H9 (cell line): ENCODE results near the gene RSPO3. TPM values are rescaled to one million over a fixed set of nuclear protein-coding genes. Genes with fewer than 3 reads are reported as not detected.

Source experiments
- DNase-seq: peaks from one replicate; pipeline ENCODE4 v3.0.0-alpha.2; 2017
- H2AFZ ChIP-seq: one replicate; pipeline ENCODE4 v1.6.1; 2013; ENCODE audit warnings: mild to moderate bottlenecking, low read length, control low read depth, moderate library complexity
- H2AK5ac ChIP-seq: 2 replicates; pipeline ENCODE4 v1.6.1; 2013; ENCODE audit warnings: low read length, control low read depth, mixed read lengths; ENCODE audit not compliant: insufficient read length
- H2BK120ac ChIP-seq: one replicate; pipeline ENCODE4 v1.6.1; 2013; ENCODE audit warnings: low read depth, mild to moderate bottlenecking, low read length, control low read depth, inconsistent platforms; ENCODE audit not compliant: poor library complexity, severe bottlenecking
- H2BK12ac ChIP-seq: 2 replicates; pipeline ENCODE4 v1.6.1; 2013; ENCODE audit warnings: low read length, control low read depth, mixed read lengths, low read depth; ENCODE audit not compliant: insufficient read length
- H2BK15ac ChIP-seq: 2 replicates; pipeline ENCODE4 v1.6.1; 2013; ENCODE audit warnings: low read depth, low read length, control low read depth
- H2BK20ac ChIP-seq: one replicate; pipeline ENCODE4 v1.6.1; 2013; ENCODE audit warnings: low read depth, mild to moderate bottlenecking, low read length, control low read depth, inconsistent platforms; ENCODE audit not compliant: poor library complexity, severe bottlenecking
- H2BK5ac ChIP-seq: 2 replicates; pipeline ENCODE4 v1.6.1; 2013; ENCODE audit warnings: low read length, control low read depth, mixed read lengths; ENCODE audit not compliant: insufficient read length
- H3K14ac ChIP-seq: 2 replicates; pipeline ENCODE4 v1.6.1; 2013; ENCODE audit warnings: low read length, control low read depth; ENCODE audit not compliant: insufficient read depth
- H3K18ac ChIP-seq: 2 replicates; pipeline ENCODE4 v1.6.1; 2013; ENCODE audit warnings: low read depth, mild to moderate bottlenecking, mixed read lengths, low read length, control low read depth; ENCODE audit not compliant: insufficient read length
- H3K23ac ChIP-seq: 2 replicates; pipeline ENCODE4 v1.6.1; 2013; ENCODE audit warnings: low read length, control low read depth, mixed read lengths, low read depth; ENCODE audit not compliant: insufficient read length
- H3K23me2 ChIP-seq: 2 replicates; pipeline ENCODE4 v1.6.1; 2013; ENCODE audit warnings: low read depth, mild to moderate bottlenecking, mixed read lengths, low read length, control low read depth; ENCODE audit not compliant: insufficient read length, poor library complexity, severe bottlenecking
- H3K27ac ChIP-seq: 2 replicates; pipeline ENCODE4 v1.5.1; 2013; ENCODE audit warnings: low read length, control low read depth, mixed read lengths, low read depth; ENCODE audit not compliant: insufficient read length
- H3K27me3 ChIP-seq: 2 replicates; pipeline ENCODE4 v1.6.1; 2013; ENCODE audit warnings: low read length, control low read depth, inconsistent platforms; ENCODE audit not compliant: insufficient read depth
- H3K4ac ChIP-seq: 2 replicates; pipeline ENCODE4 v1.6.1; 2013; ENCODE audit warnings: low read depth, mild to moderate bottlenecking, control low read depth, inconsistent platforms, low read length, moderate library complexity
- H3K4me1 ChIP-seq: 2 replicates; pipeline ENCODE4 v1.6.1; 2013; ENCODE audit warnings: low read length, control low read depth, inconsistent platforms; ENCODE audit not compliant: insufficient read depth
- H3K4me2 ChIP-seq: 2 replicates; pipeline ENCODE4 v1.6.1; 2013; ENCODE audit warnings: low read length, control low read depth, mixed read lengths; ENCODE audit not compliant: insufficient read length, insufficient read depth
- H3K56ac ChIP-seq: 2 replicates; pipeline ENCODE4 v1.6.1; 2013; ENCODE audit warnings: low read depth, mild to moderate bottlenecking, mixed read lengths, low read length, control low read depth; ENCODE audit not compliant: insufficient read length
- H3K79me1 ChIP-seq: 2 replicates; pipeline ENCODE4 v1.6.1; 2013; ENCODE audit warnings: low read depth, mild to moderate bottlenecking, moderate library complexity, low read length, control low read depth, inconsistent platforms; ENCODE audit not compliant: insufficient read depth, poor library complexity, severe bottlenecking
- H3K79me2 ChIP-seq: 2 replicates; pipeline ENCODE4 v1.6.1; 2013; ENCODE audit warnings: low read length, control low read depth, inconsistent platforms; ENCODE audit not compliant: insufficient read depth
- H3K9ac ChIP-seq: 2 replicates; pipeline ENCODE4 v1.6.1; 2013; ENCODE audit warnings: low read length, control low read depth, mixed read lengths; ENCODE audit not compliant: insufficient read length; ENCODE audit errors: extremely low read depth
- H3K9me3 ChIP-seq: one replicate; pipeline ENCODE4 v1.6.1; 2013; ENCODE audit warnings: low read depth, low read length, inconsistent platforms; ENCODE audit not compliant: control insufficient read depth
- H3T11ph ChIP-seq: one replicate; pipeline ENCODE4 v1.6.1; 2013; ENCODE audit warnings: mild to moderate bottlenecking, low read length, control low read depth, inconsistent platforms
- H4K20me1 ChIP-seq: one replicate; pipeline ENCODE4 v1.6.1; 2013; ENCODE audit not compliant: control insufficient read depth, insufficient read length, insufficient read depth
- H4K5ac ChIP-seq: 2 replicates; pipeline ENCODE4 v1.6.1; 2013; ENCODE audit warnings: low read depth, mild to moderate bottlenecking, mixed read lengths, low read length, control low read depth; ENCODE audit not compliant: insufficient read length
- H4K8ac ChIP-seq: replicated peaks from 2 replicates; pipeline ENCODE4 v1.6.1; 2013; ENCODE audit warnings: low read length, control low read depth, mixed read lengths, low read depth; ENCODE audit not compliant: insufficient read length
- H4K91ac ChIP-seq: 2 replicates; pipeline ENCODE4 v1.6.1; 2013; ENCODE audit warnings: low read depth, mild to moderate bottlenecking, moderate library complexity, mixed read lengths, low read length, control low read depth; ENCODE audit not compliant: insufficient read length
- H3K27ac Mint-ChIP-seq, 3 experiments: 2 replicates in 2 of 3; 3 replicates in 1 of 3; pipeline ENCODE4 v1.8.0; 2020 to 2021; ENCODE audit warnings: mixed read lengths in 3 of 3, mild to moderate bottlenecking in 1 of 3, moderate library complexity in 1 of 3
- H3K27me3 Mint-ChIP-seq: 2 replicates; pipeline ENCODE4 v1.8.0; 2021; ENCODE audit warnings: low read depth, mild to moderate bottlenecking, moderate library complexity, mixed read lengths
- H3K36me3 Mint-ChIP-seq, 3 experiments: 2 replicates in 2 of 3; 3 replicates in 1 of 3; pipeline ENCODE4 v1.8.0; 2020 to 2021; ENCODE audit warnings: low read depth in 3 of 3, mixed read lengths in 3 of 3; ENCODE audit not compliant: insufficient read depth in 1 of 3
- H3K4me1 Mint-ChIP-seq, 2 experiments: 2 replicates each; pipeline ENCODE4 v1.8.0; 2020; ENCODE audit warnings: mixed read lengths in 2 of 2
- H3K4me3 Mint-ChIP-seq, 2 experiments: 2 replicates in 1 of 2; 3 replicates in 1 of 2; pipeline ENCODE4 v1.8.0; 2020 to 2021; ENCODE audit warnings: mild to moderate bottlenecking in 2 of 2, mixed read lengths in 2 of 2, moderate library complexity in 1 of 2
- H3K9me3 Mint-ChIP-seq, 2 experiments: 2 replicates in 1 of 2; 3 replicates in 1 of 2; pipeline ENCODE4 v1.8.0; 2020; ENCODE audit warnings: mild to moderate bottlenecking in 2 of 2, mixed read lengths in 2 of 2, moderate library complexity in 1 of 2
- CTCF ChIP-seq: fragments of 200-600 bp; sonication (generic); conservative IDR thresholded peaks from 3 replicates; pipeline ENCODE4 v1.8.0; 2021; ENCODE audit warnings: antibody characterized with exemption, mild to moderate bottlenecking
- WGBS: extraction: QIAGEN DNeasy Blood & Tissue Kit; methylation state at CpG from one replicate; pipeline ENCODE4 v1.1.7; 2013; ENCODE audit warnings: missing lambda C conversion rate, low lambda C conversion rate, mixed read lengths; ENCODE audit not compliant: insufficient read length; ENCODE audit errors: extremely low coverage; 5-methylcytosine and 5-hydroxymethylcytosine counted together
- total RNA-seq: library from RNA; stranded (reverse); gene quantifications from 2 replicates; pipeline ENCODE4 v1.2.1, GENCODE V29; 2021

RSPO3 gene
- total RNA-seq, 1 experiment from 2014 or later, result not detected

- Histone ChIP-seq H3K4me2 (no peak overlapping the region), H3K79me1 (no peaks in the 10 kb centered on the region), H3K27me3 (no peaks in the 10 kb centered on the region), H3T11ph (no peak overlapping the region), H3K14ac (no peak overlapping the region), H3K23ac (no peak overlapping the region), H3K79me2 (no peaks in the 10 kb centered on the region), H2BK20ac (no peak overlapping the region), H2BK15ac (no peak overlapping the region), H2BK5ac (no peak overlapping the region), H3K9me3 (no peaks in the 10 kb centered on the region), H4K20me1 (no peaks in the 10 kb centered on the region), H2BK120ac (no peak overlapping the region), H4K8ac (no peak overlapping the region), H3K56ac (no peak overlapping the region), H2AFZ (no peak overlapping the region), H2BK12ac (no peak overlapping the region), H3K4ac (no peak overlapping the region), H3K27ac (no peak overlapping the region), H3K4me1 (peaks cover 3% of the 10 kb centered on the region; the same call in 1 of the 2 replicates), H4K91ac (no peak overlapping the region), H2AK5ac (no peak overlapping the region), H3K9ac (no peak overlapping the region), H4K5ac (no peak overlapping the region), H3K23me2 (no peaks in the 10 kb centered on the region), H3K18ac (no peak overlapping the region)
- DNase-seq, result no peak
- H3K4me1 Mint-ChIP-seq, result peaks cover 11 to 15% of the 10 kb centered on the region in 2 experiments
- no peak overlapping the region for H3K4me3 Mint-ChIP-seq
- no peaks in the 10 kb centered on the region for H3K9me3 Mint-ChIP-seq
- no peaks in the 10 kb centered on the region for H3K36me3 Mint-ChIP-seq
- H3K27ac Mint-ChIP-seq, result no peak overlapping the region; a peak in 1 of 7 replicates
- no CpG with 5 or more reads among the region's 2 CpGs for WGBS
- no peaks in the 10 kb centered on the region; the same call in 1 of the 2 replicates for H3K27me3 Mint-ChIP-seq
- no peak for TF ChIP-seq CTCF
These were observed 29.1 kb downstream of the RSPO3 start for GRCh38 chr6:127147534-127147933.
